Medulla oblongata (tissue), 1 donor: ENCODE results near the gene MAPK12.

Source experiments
- DNase-seq: peaks from one replicate; pipeline ENCODE4 v3.0.0-alpha.2; 2015; ENCODE audit errors: extremely low spot score

MAPK12 gene

DNA sequence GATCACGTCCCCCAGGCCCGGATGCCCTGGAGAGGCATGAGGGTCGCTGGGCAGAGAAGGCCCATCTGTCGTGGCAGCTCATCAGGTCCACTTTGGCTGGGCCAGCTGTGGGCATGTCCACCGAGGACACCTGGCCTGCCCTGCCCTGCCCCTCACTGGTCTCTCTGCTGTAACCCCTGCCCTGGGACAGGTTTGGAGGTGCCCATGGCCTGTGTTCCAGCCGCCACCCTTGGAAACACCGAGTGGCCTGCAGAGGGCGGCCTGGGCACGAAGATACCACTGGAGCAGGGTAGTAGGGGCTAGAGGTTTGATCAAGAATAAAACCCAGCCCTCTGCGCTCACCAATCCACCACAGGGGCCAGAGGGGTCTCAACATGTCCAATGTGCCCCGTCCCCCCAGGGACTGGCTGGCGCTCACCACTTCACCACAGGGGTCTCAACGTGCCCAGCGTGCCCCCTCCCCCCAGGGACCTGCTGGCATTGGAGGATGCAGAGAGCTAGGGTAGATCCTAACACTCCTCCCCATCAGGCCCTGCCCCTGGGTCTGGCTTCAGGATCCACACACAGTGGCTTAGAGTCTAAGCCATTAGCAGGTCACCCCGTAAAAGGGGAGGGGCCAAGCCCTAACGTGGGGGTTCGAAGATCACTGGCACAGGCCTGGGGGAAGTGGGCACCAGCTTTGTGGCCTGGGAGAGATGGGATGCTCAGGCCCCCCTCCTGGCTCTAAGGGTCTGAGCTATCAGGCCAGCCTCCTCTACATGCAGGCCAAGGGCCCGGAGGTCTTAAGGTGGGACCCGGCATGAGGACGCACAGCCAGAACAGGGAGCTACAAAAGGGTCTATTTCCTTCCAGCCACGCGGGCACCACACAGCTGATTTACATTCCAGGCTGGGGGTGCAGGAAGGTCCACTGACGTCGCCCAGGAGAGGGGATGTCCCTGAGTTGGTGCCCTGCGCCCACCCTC is 9.1 kb downstream of the MAPK12 start:
- DNase-seq = peak; percentile 63

DNA sequence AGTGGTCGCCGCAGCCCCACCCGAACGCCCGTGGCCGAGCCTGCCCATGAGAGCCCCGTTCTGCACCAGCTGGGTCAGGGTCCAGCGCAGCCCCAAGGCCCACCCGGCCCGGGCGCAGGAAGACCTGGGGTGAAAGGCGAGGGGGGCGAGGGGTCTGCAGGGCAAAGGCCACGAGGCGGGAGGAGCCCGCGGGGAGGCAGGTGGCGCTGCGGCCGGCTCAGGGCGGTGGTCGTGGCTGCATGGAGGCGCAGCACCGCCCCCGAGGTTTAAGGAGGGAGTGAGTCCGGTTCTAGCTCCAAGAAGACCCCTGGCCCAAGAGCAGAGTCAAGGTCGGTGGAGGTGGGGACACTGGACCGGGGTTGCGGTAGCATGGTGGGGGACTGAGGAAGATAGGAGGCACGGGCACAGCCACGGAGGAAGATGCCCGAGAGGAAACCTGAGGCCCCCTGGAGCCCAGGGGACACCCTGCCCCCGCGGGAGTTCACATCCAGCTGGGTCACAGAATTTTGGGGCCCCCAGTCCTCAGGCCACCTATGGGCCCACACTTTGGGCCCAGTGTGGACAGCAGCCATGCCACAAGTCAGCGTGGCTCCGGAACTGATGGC is 9.9 kb downstream of the MAPK12 start:
- no peak for DNase-seq

DNA sequence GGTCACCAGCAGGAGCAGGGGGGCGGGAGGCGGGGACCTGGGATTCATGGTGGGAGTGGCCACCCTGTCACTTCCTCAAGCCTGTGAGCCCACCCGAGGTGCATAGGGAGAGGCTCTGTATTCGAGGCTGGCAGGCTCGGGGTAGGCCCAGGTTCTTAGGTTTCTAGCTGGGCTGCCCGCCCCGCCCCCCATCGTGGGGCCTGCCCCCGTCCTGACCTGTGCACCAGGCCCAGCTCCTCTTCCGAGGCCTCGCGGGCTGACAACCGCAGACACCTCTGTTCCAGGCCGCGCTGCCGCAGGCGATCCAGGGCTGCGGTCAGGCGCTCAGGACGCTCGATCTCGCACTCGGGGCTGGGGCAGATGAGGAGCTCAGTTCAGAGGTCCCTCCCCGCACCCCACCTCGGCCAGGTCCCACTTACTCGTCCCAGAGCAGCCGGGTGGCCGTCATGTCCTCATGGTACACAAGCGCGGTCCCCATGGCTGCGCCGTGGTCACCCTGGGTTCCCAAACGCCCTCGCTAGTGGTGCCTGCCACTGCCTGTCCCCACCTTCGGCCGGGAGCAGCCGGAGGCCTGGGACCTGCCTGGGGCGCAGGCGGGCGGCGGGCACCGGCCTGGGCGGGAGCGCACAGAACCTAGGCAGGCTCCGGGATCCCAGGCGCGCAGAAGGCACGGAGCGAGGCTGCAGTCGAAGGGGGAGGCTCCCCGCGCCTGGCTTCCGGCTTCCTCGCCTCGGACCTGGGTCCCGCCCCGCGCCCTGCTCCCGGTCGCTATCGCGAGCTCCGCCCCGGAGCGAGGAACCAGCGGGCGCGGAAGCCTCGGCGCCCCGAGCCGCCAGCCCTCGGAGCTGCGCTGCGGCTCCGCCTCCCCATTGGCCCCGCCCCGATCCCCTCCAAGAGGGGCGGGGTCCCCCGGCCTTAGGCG is 10.7 kb downstream of the MAPK12 start, which contains the start of gene HDAC10:
HDAC10 (minus strand) TSS at position 711 of the 922 bp plus-strand sequence; CDS start at position 478, 233 bp downstream.
- no peak for DNase-seq

DNA sequence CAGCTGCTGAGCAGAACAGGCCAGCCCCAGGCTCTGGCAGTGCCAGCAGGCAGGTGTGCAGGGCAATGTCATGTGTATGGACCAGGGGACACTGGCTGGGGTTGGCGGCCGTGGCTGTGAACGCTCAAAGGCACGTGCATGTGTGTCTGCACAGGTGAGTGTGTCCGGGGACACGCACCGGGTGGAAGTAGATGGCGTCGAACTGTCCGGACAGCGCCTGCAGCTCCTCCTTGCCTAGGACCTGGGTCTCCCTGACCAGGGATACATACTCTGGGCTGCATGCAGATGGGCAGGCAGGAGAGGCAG is 11.3 kb downstream of the MAPK12 start:
- DNase-seq = no peak

DNA sequence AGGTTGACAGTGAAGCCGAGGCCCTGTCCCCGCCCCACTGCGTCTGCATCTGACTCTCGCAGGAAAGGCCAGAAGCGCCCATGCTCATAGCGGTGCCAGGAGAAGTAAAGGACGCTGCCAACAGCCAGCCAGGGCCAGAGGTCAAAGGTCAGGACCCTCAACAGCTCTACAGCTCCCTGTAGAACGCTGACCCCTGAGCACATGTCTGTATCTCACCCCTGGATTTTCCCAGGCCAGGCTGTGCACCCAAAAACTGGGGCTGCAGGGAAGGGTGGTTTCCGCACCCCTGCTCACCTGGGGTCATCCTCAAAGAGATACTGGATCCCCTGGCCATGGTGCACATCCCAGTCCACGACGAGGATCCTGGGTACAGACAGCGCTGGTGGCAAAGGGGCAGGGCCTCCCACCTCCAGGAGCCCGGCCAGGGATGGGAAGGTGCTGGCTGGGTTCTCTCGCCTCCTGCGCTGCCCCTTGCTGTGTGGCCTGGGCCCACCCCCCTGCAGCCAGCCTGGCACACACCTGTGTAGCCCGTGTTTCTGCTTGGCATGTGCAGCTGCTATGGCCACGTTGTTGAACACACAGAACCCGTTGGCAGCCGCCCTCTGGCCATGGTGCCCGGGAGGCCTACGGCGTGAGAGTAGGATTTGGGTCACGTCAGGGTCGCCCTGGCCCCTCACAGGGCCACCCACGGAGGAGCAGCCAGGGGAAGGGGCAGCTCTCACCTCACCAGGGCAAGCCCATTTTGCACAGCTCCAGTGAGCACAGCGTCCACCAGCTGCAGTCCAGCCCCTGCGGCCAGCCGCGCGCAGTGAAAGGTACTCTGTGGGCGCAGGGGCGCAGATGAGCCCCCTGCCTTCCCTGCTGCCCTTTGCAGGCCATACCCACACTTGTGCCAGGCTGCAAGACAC is 11.9 kb downstream of the MAPK12 start:
- no peak for DNase-seq

DNA sequence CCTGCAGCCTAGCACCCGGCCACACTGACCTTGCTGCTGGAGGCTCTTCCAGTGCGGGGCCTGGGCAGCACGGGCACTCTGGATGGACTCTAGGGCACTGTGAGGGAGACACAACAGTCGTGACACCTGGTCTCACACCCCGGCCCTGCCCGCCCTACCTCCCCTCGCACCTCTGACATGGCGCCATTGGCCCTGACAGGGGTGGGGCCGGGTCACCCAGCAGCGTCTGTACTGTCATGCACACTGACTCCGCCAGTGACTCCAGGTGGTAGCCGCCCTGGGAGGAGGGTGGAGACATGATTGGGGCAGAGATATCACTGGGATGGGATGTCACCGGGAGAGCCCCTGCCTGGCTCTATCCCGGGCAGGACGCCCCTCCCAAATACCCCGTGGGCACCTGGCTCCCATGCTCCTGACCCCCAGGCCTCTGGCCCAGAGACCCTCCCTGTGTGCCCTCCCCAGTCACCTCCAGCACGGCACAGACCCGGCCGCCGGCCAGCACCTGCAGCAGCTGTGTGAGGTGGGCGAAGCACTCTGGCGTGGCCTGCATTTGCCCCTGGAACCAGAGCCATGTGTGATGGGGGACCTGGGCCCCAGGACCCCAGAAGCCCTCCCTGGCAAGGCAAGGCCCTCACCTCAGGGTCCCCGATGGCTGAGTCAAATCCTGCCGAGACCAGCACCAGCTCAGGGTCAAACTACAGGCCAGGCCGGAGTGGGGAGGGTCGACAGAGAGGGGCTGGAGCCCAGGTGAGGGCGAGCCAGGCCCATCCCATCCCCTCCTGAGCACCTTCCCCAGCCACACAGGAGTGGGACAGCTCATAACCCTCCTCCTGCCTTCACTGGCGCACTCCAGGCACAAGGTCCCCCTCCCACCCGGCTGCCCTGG is 13.0 kb downstream of the MAPK12 start:
- no peak for DNase-seq

DNA sequence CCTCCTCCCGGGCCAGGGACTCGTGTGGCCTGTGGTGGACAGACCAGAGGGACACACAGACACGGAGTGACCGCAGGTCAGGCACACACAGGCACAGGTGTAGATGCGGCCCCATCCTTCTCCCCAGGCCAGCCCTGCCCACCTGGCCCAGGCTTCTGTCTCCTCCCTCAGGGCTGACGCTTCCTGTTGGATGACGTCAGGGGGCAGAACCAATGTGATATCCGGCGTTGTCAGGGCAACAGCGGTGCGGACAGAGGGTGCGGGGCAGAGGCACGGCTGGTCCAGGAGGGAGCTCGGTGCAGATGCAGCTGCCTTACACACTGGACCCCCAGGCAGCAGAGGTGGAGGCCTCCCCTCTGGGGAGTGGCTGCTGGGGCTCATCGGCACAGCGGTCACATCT is 13.7 kb downstream of the MAPK12 start:
- DNase-seq = no peak

DNA sequence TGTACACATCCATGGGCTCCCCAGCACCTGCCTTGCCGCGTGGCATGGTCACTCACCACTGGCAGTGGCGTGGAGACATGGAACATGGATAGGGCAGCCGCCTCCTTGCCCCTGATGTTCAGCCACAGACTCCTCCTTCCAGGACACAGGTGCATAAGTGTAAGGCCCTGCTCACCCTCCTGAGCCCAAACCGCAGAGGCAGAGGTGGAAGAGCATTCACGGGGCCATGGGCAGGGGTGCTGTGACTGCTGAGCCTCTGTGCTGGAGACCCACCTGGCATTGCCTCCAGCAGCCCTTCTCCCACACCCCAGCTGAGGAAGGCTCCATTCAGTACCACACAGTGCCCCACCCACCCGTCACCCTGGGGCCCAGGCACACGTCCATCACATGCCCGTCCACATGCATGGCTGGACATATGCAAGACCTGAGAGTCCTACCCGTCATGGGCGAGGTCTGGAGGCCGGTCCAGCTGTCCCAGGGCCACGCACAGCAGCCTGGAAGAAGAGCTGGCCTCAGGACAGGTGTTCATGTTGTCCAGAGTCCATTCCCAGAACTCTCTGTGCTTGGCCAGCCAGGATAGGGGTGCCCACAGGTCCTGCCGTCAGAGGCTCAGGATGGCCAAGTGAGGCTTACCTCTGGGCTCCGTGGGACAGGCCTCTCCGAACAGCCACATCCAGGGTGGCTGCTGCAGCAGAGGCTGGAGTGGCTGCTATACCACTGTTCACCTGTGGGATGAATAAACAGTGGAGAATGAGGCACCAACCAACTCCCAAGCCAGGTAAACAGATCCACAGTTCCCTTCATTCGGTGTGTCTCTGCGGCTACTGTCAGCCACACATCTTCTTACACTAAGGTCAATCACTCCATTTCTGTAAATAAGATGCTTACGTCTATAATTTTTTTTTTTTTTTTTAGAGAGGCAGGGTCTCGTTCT is 15.0 kb downstream of the MAPK12 start:
- DNase-seq = no peak

DNA sequence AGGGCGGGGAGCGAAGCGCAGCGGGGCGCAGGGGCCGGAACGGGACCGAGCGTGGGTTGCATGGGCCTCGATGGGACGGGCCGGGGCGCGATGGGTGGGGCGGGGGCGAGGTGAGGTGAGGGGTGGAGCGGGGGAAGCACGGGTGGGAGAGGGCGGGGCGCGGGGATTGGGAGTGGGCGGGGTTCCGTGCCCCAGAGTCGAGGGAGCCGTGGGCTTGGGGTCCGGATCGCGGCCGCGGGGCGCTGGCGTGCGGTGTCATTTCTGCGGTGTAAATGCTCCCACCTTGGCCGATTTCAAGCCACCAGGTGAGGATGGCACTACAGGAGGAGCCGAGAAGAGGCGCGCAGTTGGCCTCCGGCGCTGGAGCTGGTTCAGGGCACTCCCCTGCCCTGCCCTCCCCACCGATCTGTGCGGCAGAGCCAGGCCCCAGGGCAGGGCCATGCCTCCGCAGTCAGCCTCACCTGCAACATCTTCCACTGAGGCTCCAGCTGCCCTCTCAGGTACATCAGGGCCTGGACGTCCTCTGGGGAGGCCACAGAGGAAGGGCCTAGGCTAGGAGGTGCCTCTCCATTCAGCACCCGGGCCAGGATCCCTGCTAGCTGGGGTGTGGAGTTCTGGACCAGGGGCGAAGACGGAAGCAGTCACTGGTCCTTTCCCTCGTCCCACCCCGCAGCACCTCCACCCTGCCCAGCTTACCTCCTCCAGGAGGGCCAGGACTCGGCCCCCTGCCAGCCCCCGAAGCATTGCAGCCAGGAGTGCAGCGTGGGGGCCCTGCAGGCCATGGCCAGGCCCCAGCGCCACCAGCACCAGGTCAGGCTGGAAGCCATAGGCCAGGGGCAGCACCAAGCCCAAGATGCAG is 16.0 kb downstream of the MAPK12 start:
- no peak for DNase-seq

DNA sequence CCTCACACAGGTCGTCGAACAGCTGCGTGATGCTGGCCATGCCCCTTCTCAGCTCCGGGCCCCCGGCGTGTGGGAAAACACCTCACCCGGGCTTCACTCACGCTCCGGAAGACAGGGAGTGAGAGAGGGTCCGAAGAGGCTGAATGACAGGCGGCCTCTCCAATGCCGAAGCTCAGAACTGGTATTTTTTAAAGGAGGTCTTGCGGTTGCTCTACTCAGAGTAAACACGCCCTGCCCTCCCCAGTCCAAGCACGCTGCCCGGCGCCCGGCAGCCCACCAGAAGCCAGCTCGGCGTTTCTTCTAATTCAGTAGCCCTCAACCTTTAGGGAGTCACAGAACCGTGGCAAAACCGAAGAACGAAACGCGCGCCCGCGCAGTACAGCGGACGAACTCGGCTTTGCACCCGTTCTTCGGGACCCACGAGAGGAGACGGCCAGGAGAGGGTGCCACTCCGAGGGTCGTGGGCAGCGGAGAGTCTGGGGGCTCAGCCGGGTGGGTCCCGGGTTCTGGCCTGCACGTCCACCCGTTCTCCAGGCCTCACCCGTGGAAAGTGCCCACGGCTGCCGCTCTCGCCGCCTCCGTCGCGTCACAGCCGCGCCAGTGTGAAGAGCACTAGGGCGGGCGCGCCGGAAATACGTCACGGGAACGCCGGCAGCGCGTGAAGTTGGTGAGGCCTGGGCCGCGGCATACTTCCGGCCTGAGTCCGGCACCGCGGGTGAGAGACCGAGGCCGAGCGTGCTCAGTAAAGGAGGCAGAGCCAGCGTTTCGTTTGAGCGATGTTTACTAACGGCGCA is 16.9 kb downstream of the MAPK12 start, which contains the start of gene TUBGCP6:
TUBGCP6 (minus strand) TSS at position 604 of the 794 bp plus-strand sequence; CDS start at position 40, 564 bp downstream.
- DNase-seq = peak; percentile 96

DNA sequence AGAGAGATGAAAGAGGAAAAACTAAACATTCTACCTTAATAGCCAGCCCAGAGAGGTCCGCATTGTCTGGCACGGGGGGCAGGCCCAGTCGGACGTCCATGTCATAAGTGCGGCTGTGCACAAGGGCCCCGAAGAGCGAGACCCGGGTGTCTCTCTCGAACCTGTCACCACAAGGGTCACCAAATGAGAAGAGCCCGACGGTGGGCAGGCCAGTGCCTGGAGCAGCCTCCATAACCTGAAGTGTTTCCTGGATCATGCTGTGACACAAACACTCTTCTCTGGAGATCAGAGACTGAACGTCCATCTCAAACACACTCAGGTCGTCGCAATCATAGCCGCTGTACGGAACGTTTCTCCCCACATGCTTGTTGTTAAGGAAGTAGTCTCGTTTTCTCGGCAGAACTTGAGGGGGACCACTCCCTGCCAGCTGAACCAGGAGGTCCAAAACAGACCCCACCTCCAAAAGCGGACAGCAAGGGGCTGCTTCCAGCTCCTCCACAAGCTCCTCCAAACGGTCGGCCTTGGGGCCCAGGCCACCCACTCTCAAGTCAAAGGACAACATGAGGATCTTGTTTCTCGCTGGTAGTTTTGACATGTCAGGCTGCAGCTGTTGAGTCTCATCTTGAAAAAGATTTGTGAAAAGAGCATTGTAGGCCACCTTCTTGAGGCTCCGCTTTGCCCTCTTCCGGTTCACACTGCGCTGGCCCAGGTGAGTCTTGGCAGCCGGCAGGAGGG is 17.6 kb downstream of the MAPK12 start:
- no peak for DNase-seq

DNA sequence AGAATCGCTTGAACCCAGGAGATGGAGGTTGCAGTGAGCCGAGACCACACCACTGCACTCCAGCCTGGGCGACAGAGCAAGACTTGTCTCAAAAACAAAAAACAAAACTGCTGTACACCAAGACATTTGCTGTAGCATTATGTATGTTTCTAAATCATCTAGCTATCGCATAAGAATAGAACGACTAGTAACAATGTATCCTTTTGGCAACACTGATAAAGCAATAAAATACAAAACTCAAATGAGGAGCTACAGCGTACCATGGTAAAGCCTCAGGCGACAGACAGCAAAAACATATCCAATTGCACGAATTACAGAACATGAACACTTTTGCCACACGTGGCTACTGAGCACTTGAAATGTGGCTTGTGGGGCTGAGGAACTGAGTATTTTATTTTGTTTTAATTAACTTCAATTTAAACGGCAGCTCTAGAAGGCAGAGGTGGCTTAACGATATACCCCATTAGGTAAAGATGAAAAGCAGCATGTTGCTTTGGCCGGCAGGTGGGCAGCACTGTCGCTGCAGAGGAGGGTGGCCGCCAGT is 19.0 kb downstream of the MAPK12 start:
- DNase-seq = no peak

DNA sequence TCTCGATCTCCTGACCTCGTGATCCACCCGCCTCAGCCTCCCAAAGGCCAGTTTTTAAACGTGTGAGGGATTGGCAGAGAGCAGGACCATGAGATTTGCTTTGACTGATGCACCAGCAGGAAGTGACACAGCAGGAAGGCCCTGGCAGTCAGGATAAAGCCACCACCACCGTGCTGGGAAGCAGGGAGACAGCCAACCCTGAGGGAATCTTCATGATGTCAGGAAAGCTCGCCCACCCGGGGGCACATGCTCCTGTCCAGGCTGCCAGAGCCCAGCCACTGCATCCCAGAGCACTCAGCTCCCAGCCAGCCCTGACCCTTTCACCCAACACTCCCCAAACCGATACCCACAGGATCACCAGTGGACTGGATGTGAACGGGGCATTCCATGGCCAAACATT is 22.7 kb downstream of the MAPK12 start:
- no peak for DNase-seq

DNA sequence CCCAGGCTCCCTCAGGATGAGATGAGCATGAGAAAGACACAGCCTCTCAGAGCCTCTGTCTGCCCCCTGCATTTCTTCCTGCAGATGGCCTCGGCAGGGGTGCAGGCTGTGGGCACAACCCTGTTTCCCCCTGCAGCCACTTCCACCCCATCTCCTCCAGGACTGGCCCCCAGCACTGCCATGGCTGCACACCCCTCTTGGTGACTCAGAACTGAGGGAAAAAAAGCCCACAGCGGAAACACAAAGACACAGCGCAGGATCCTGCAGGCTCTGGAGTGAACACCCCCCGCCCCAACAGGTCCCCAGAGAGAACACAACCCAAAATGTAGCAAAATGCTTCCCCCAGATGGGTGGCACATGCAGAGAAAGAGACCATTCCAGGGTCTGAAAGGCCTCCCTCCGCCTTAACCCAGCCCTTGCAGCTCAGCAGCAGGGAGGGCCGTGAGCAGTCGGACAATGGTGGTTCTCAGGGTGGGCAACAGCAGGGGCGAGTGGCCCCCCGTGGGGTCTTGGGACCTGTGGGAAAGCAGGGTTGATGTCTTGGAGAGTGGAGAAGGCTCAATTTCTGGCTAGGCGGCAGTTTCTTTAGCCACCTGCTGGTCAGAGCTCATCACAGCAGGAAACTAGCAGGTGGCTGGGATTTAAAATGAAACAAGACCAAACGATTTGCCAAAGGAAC is 24.6 kb downstream of the MAPK12 start:
- DNase-seq = no peak

DNA sequence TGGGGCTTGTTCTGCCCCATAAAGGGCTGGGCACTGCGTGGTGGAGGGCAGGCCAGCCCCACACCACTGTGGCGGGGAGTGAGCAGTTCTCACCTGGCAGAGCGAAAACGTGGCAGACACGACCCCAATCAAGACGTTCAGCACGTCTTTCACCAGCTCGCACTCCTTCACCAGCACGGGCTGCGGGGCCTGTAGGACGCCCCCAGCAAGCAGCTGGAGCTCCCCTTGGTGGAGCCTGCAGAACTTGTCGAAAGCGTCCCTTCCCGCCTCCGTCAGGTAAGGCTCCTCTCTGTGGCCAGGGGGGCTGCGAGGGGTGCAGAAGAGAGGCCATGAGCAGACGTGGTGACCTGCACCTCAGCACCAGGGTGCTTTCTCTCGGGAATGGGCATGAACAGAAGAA is 28.3 kb downstream of the MAPK12 start:
- no peak for DNase-seq
